ENCODE results near the gene S100A8.

DNA sequence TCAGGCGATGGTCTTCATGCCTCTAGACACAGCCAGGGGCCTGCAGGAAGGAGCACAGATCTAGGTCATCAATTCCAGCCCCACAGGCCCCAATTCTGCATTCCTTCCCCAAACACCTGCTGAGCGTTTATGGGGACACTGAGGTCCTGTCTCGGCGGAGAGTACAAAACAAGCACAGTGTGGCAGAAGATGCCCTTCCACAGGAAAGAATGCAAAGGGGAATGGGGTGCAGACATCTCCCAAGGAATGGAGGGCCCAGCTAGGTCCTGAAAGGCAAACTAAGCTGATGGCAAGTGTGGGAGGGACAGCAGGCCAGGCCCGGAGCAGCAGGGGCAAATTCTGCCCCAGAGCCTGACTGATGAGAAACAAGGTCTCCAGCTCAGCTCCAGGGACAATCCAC lies 3.5 kb upstream of the S100A8 start:
- TF ChIP-seq CTCF (IDR thresholded peaks at IDR 0.05; ENCODE audit: insufficient read depth, low read depth, low read length) (no peak), EZH2 (IDR thresholded peaks at IDR 0.05; ENCODE audit: insufficient read depth, low read length) (no peak)
